ENCODE data around the gene RRP15. TPM values are rescaled to one million over a fixed set of nuclear protein-coding genes. Genes with fewer than 3 reads are reported as not detected.
A peak's percentile ranks its signal among the peaks of the same experiment; 100 is the strongest.

RRP15 gene
- total RNA-seq, 1 donor from 2014 or later, result 12.4 TPM

- no peak for ATAC-seq
Measured at GRCh38 chr1:218364028-218364710, 79.1 kb downstream of the RRP15 start.

- ATAC-seq, result no peak
Measured at GRCh38 chr1:218365226-218365999, 80.3 kb downstream of the RRP15 start.

DNA sequence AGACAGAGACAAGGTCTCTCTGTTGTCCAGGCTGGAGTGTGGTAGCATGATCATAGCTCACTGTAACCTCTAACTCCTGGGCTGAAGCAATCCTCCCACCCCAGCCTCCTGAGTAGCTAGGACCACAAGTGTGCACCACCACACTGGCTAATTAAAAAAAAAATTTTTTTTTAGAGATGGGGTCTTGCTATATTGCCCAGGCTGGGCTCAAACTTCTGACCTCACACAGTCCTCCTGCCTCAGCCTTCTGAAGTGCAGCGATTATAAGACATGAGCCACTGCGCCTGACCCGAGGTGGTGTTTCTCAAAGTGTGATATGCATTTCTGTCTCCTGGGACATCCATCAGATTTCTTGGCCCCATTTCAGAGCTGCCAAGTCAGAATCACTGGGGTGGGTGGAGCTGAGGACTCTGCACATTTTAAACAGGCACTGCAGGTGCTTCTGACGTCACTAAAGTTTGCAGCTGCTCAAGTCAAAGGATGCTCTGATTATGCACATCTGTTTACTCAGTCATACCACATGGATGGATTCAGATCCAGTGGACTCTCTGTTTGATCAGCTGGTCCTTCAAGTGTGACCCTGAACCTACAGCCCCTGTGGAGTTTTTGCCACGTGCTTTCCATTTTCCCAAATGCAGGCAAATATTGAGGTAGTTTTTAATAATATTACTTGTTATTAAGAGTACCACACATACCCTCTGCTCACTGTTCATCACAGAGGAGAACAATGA lies 81.4 kb downstream of the RRP15 start:
- ATAC-seq, result no peak

DNA sequence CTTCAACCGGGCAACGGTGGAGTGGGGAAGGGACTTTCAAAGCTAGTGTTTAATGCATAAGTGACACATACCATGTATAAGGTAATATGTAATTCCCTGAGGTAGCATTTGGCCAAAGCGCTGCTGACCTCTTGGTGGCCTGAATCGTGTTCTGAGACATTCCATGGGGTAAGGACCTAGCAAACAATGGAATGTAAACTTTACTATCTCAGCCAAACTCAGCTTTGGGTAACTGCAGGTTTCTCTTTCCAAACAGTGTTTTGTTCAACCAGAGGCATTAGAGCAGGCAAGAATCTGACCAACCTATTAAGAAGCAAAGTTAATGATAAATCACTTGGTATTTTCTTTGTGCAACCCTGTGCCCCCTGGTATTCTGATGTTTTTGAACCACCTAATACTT lies 82.0 kb downstream of the RRP15 start:
- ATAC-seq, result no peak

GRCh38 chr1:218368686-218369085 lies 83.6 kb downstream of the RRP15 start:
- no peak for ATAC-seq

GRCh38 chr1:218369688-218370511 lies 84.8 kb downstream of the RRP15 start:
- ATAC-seq, result no peak

GRCh38 chr1:218371927-218372672 lies 87.0 kb downstream of the RRP15 start:
- no peak for ATAC-seq

- ATAC-seq, result no peak
Measured at GRCh38 chr1:218374401-218375353, 89.6 kb downstream of the RRP15 start.

GRCh38 chr1:218376722-218377121 lies 91.6 kb downstream of the RRP15 start:
- no peak for ATAC-seq

DNA sequence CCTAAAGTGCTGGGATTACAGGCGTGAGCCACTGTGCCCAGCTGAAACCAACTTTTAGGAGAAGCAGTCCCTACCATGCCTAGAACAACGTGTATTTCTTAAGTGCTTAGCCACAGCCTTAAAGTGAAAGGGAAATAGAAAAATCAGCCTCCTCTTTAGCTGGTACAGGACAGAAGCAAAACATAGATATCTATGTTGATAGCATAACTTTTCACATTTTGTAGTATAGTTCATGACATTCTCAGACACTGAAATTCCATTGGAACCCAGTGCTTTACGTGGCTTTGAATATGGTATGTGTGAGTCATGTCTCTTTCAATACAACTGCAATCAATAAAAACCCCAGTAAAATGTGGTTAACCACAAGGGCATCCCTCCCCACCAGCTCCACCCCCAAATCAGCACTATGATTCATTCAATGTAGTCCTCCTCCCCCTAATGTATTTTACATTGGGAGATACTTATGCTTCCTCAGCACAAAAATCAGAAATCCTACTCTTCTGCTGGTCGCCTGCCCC lies 92.1 kb downstream of the RRP15 start:
- peak; percentile 67 for ATAC-seq

DNA sequence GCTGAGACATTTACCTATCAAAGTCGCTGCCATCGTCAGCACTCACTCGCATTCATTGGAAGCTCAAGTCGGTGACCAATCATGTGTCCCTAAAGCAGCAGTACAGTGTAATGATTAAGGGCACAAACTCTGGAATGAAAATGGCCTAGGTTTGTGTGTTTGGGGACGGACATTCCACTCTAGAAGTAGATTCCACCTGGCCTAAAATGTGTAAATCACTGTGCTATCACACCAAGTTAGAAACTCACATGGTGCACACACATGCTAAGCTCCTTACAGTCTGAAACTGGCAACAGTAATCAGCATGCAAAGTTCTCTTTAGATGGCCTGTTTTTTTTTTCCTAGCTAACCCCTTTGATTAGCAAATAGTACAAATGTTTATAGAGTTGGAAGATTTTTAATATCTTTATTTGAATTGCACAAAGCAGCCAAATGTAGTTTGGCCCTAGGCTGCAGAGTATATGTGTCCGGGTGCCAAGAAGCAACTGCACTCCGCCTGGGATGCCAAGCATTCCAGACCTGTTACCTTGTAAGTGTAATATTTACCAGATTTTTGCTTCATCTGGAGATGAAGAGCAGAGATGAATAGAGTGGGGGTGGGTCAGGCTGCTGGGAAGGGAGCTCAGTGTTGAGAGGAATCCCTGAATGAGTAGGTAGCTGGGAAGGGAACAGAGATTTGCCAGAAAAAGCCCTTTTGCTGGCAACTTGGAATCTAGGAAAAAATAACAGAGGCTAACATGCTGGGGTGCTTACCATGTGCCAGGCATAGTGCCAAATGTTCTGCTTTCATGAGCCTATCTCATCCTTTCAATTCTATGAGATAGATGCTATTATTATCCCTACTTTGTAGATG lies 95.3 kb downstream of the RRP15 start:
- ATAC-seq, result no peak

DNA sequence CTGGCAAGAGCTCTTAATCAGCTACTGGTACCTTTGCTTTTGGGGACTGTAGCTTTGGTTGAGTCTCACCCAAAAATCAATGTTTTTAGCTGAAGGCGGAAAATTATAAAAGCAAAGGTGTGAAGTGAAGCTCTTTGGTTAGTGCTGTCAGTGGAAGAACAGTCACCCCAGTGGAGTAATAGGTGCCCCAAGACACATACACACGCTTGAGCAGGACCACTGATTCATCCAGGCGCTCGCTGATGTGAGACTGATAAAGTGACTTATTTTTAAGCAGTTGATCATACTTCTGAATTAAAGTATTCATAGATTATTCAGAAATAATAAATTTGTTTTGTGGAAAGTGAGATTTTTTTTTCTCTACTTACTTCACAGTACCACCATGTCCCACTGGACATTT lies 97.2 kb downstream of the RRP15 start:
- ATAC-seq, result no peak

DNA sequence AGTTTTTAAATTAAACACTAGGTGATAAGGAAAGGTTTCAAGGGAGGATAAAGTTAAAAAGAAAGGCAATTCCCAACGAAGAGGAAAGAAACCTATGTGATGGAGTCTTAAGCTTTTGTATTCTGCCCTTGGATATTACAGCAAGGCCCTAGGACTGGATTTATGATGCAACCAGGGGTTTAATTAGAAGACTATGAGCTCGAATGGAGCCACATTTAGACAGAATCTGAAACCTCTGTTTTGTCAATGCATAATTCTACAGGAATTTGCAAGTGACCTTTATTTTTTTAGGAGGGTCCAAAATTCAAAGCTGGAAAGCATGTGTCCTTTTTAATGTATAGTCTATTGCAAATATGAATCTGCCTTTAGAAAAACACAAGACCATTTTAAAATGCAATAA lies 98.0 kb downstream of the RRP15 start:
- ATAC-seq, result no peak

- no peak for ATAC-seq
Measured at GRCh38 chr1:218383681-218384080, 98.6 kb downstream of the RRP15 start.

GRCh38 chr1:218384581-218384993 lies 99.5 kb downstream of the RRP15 start:
- no peak for ATAC-seq
